NCI-H2107 treated with DMSO at 0.1 percent for 48 hours (cell line): ENCODE data around the gene LRRC4.

Source experiments
- DNase-seq: peaks from one replicate; lab custom pipeline; 2025; ENCODE audit not compliant: unreplicated experiment; lab: John Stamatoyannopoulos, UW

The LRRC4 gene

GRCh38 chr7:128032605-128033235 lies 1.5 kb upstream of the LRRC4 start:
- no peak for DNase-seq

- peak; percentile 70 for DNase-seq
Observed at GRCh38 chr7:128031901-128032604, 816 bp upstream of the LRRC4 start.

- DNase-seq: no peak
Observed at GRCh38 chr7:128030263-128030653, 979 bp downstream of the LRRC4 start.

GRCh38 chr7:128029405-128029995 lies 1.7 kb downstream of the LRRC4 start:
- DNase-seq: no peak

GRCh38 chr7:128027485-128027980 lies 3.7 kb downstream of the LRRC4 start:
- no peak for DNase-seq

GRCh38 chr7:128026551-128026950 lies 4.7 kb downstream of the LRRC4 start:
- no peak for DNase-seq

- no peak for DNase-seq
Observed at GRCh38 chr7:128025819-128026218, 5.4 kb downstream of the LRRC4 start.

GRCh38 chr7:128025380-128025779 lies 5.9 kb downstream of the LRRC4 start:
- DNase-seq: no peak

GRCh38 chr7:128024151-128024550 lies 7.1 kb downstream of the LRRC4 start:
- DNase-seq: no peak

GRCh38 chr7:128022631-128023532 lies 8.4 kb downstream of the LRRC4 start:
- no peak for DNase-seq

- no peak for DNase-seq
Observed at GRCh38 chr7:128021366-128021765, 9.9 kb downstream of the LRRC4 start.

- DNase-seq: no peak
Observed at GRCh38 chr7:128020159-128020558, 11.1 kb downstream of the LRRC4 start.

- DNase-seq: no peak
Observed at GRCh38 chr7:128019288-128019687, 11.9 kb downstream of the LRRC4 start.

GRCh38 chr7:128017862-128018845 lies 13.1 kb downstream of the LRRC4 start:
- DNase-seq: no peak

- no peak for DNase-seq
Observed at GRCh38 chr7:128017460-128017859, 13.8 kb downstream of the LRRC4 start.

GRCh38 chr7:128014811-128015210 lies 16.4 kb downstream of the LRRC4 start:
- no peak for DNase-seq

GRCh38 chr7:128011131-128011661 lies 20.0 kb downstream of the LRRC4 start:
- no peak for DNase-seq

GRCh38 chr7:128010391-128011127 lies 20.7 kb downstream of the LRRC4 start:
- DNase-seq: no peak

GRCh38 chr7:128008744-128009143 lies 22.5 kb downstream of the LRRC4 start:
- DNase-seq: no peak
